IMR-90 (cell line): ENCODE results near the gene MILR1.
"Not testable (repeated sequence)": the region's sequence is repeated elsewhere in the genome, so short reads cannot be mapped to it uniquely, and the experiment has no call there.

Experiments
- BHLHE40 ChIP-seq: fragments of 150-350 bp; IDR thresholded peaks from 2 replicates; pipeline ENCODE4 v1.6.1; 2016; ENCODE audit warnings: mild to moderate bottlenecking, low read depth, low read length
- CEBPB ChIP-seq: IDR thresholded peaks from 2 replicates; pipeline ENCODE4 v1.6.1; 2012; ENCODE audit warnings: low read depth, low read length, improper control_type of control experiment
- CTCF ChIP-seq: conservative IDR thresholded peaks from 2 replicates; pipeline ENCODE4 v1.5.1; 2012; ENCODE audit warnings: mild to moderate bottlenecking, low read depth, low read length, improper control_type of control experiment
- ELK1 ChIP-seq: fragments of 150-350 bp; IDR thresholded peaks from 2 replicates; pipeline ENCODE4 v1.6.1; 2016; ENCODE audit warnings: low read depth, mild to moderate bottlenecking, low read length, moderate library complexity, borderline replicate concordance
- MXI1 ChIP-seq: IDR thresholded peaks from 2 replicates; pipeline ENCODE4 v1.6.1; 2012; ENCODE audit warnings: low read depth, mild to moderate bottlenecking, low read length, moderate library complexity, borderline replicate concordance
- POLR2A ChIP-seq: IDR thresholded peaks from 2 replicates; pipeline ENCODE4 v1.6.1; 2012; ENCODE audit warnings: mild to moderate bottlenecking, low read depth, low read length
- RAD21 ChIP-seq: IDR thresholded peaks from 2 replicates; pipeline ENCODE4 v1.6.1; 2012; ENCODE audit warnings: low read length, improper control_type of control experiment
- RFX5 ChIP-seq: IDR thresholded peaks from 2 replicates; pipeline ENCODE4 v1.8.0; 2012; ENCODE audit warnings: low read depth, mild to moderate bottlenecking, low read length, moderate library complexity
- USF2 ChIP-seq: fragments of 150-350 bp; IDR thresholded peaks from 2 replicates; pipeline ENCODE4 v1.6.1; 2017; ENCODE audit warnings: mild to moderate bottlenecking, antibody characterized with exemption, low read length, low read depth

- not testable (repeated sequence) for TF ChIP-seq CTCF, CEBPB, BHLHE40, POLR2A, RAD21, MXI1, ELK1, USF2, RFX5
Observed at GRCh38 chr17:64495300-64495699, 46.4 kb downstream of the MILR1 start.
